ENCODE measurements around the gene ADAMTSL2.
A peak's percentile ranks its signal among the peaks of the same experiment; 100 is the strongest.

The ADAMTSL2 gene

DNA sequence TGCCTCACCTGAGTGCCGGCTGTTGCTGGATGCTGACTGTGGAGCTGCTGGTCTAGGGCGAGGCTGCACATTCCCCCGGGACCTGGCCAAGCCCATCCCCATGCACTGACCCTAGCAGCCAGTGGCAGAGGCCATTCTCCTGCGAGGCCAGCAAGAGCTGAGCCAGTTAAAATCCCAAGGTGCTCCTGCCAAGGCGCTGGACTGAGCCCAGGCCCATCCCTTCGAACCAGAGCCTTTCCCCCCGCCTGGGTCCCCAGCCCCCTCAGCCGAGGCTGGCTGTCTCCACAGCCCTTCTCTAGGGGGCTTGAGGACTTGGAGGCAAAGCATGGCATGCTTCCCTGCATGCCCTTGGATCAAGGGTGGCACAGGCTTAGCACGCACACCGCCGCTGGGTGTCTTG lies 1.6 kb downstream of the ADAMTSL2 start:
- no peak for DNase-seq

DNA sequence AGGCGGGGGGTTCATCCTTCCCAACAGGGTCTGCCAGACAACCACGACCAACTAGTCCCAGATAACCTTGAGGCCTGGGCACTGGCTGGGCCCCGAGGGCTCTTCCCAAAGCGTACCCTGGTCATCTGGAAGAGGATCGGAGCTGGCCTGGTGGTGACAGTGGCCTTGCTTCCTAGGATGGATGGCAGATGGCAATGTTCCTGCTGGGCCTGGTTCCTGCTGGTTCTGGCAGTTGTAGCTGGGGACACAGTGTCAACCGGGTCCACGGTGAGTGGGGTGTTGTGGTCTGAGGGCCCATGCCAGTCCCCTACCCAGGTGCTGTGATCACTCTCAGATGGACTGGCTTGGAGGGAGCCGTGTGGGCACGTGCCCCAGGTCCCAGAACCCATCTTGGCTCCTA lies 2.0 kb downstream of the ADAMTSL2 start:
- DNase-seq = no peak

DNA sequence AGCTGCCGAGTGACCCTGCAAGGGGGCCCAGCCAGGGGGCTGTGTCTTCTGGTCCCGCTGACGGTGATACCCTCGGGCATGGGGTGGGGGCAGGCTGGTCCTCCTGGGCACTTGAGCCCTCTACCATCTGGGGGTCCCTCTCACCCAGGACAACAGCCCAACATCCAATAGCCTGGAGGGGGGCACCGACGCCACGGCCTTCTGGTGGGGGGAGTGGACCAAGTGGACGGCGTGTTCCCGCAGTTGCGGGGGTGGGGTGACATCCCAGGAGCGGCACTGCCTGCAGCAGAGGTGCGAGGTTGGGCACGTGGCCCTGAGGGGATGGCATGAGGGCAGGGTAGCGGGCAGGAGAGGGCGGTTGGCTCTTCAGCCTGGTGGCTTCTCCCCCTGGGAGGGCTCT lies 2.8 kb downstream of the ADAMTSL2 start:
- DNase-seq = no peak

DNA sequence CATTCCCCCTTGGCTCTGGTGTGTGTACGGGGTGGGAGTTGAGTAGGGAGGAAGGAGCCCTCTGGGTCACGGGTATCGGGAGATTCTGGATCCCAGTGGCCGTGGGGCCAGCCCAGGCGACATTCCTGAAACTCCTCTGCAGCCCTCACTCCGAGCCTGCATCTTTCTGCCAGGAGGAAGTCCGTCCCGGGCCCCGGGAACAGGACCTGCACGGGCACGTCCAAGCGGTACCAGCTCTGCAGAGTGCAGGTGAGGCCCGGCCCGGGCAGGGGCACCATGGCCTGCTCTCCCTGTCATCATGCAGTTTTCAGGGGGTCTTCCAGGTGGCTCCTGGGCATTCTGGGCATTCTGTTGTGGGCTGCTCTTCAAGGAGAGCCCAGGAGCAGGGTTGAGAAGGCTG lies 3.7 kb downstream of the ADAMTSL2 start:
- no peak for DNase-seq

DNA sequence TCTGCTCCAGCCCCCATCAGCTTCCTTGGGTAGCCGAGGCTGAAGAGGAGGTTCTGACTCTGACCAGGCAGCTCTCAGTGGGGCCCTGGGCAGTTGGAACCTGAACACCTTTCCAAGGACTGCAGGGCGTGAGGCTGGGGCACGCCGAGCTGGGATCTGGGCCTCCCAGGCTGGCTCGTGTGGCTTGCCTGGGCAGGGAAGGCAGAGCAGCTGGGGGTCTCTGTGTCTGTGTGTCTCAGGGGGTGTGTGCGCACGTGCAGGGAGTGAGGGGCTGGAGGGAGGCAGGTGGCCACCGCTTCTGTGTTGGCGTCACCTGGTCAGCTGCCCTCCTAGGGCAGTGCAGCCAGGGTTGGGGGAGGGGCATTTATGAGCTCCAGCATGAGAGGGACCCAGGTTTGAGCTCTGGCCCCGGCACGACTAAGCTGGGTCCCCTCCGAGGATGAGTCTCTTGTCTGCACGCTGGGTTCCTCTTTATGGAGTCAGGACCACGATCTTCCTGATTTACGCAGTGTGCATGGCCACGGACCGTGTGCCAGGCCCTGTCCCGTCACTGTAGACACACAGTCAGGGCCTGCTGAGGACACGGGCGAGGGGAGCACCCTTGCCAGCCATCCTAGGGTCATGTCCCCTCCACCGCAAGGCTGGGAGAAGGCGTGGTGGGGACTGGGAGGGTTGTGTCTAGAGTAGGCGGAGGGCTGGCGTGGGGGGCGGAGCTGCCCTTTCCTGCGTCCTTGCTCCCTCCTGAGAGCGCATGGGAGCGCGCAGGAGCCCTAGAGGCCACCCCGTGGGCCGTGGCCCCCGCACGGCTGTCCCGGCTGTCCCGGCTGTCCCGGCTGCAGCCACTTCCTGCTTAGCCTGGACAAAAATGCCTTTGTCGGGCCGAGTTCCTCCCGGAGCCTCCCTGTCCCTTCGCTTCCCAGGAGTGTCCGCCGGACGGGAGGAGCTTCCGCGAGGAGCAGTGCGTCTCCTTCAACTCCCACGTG lies 4.6 kb downstream of the ADAMTSL2 start:
- DNase-seq = no peak

DNA sequence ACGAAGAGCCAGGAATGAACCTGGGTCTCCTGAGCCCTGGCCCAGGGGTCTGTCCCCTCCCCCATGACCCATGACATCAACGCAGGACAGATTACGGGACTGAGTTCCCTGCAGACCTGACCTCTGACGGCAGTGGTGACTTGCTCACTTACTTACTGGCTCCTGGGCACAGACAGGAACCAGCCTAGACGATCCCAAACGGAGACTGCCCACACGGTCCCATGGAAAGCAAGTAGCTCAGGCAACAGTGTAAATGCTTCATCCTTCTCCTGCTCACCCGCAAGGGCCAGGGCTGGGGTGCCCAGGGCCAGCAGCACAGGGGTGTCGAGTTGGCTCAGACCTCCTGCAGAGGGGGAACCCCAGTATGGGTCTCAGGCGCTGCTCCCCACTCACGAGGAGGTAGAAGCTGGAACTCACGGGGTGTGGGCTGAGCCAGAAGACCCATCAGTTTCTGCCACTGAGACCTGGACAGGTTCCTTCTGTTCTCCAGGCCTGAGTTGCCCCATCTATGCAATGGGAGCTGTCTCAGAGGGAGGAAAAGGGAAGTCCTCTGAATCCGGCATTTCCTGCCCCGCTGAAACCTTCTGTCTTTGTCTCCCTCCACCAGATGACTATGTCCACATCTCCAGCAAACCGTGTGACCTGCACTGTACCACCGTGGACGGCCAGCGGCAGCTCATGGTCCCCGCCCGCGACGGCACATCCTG lies 5.6 kb downstream of the ADAMTSL2 start:
- no peak for DNase-seq

DNA sequence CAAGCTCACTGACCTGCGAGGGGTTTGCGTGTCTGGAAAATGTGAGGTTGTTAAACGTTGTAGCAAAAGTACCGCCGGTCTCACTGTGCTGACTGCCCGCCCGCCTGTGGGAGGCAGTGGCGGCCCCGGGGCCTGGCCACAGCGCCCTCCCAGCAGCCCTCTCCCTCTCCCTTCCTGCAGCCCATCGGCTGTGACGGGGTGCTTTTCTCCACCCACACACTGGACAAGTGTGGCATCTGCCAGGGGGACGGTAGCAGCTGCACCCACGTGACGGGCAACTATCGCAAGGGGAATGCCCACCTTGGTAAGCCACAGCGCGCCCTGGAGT lies 6.2 kb downstream of the ADAMTSL2 start:
- DNase-seq = no peak

DNA sequence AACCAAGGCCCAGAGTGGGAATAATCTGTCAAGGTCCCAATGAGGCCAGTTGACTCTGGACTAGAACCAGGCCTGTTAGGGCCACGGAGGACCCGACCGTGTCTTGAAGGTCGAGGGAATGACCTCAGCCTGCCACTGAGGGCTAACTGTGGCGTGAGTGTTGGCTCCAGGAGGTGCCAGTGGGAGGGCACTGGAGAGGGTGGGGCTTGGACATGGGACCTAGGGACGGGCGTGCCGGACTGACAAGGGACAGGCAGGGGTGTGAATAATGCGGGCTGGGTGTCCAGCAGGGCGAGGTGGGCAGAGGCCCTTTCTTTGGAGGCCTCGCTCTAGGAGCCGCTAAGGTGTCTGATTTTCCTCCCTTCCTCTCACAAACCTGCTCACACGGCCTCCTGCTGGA lies 7.5 kb downstream of the ADAMTSL2 start:
- DNase-seq = no peak

DNA sequence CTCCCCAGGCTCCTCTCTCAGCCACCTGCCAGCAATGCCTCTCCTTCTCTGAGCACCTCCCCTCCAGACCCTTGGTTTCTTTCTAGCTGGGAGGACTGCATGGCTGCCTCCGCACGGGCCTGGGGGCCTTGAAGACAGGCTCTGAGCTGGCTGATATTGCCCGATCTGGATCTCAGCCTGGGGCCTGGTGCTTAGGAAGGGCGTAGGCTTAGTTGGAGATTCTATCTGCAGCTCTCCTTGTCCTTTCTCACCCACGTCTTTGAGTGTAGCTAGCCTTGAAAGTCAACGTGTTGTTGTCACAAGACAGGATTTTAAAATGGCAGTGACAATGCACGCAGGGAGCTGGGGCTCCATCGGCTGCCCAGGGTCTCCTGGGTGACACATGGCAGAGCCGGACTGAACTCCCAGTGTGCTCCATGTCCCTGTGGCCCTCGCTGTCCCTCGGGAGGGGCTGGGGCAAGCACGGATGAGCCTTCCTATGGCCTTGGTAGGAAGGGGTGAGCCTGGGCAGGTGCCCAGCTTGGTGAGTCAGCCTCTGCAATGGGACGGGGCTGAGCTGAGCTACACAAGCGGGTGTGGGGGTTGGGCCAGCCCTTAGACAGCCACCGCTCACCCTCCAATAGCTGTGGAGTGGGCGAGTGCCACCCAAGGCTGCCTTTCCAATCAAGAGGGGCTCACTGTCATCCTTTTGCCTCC lies 9.4 kb downstream of the ADAMTSL2 start:
- DNase-seq = no peak

DNA sequence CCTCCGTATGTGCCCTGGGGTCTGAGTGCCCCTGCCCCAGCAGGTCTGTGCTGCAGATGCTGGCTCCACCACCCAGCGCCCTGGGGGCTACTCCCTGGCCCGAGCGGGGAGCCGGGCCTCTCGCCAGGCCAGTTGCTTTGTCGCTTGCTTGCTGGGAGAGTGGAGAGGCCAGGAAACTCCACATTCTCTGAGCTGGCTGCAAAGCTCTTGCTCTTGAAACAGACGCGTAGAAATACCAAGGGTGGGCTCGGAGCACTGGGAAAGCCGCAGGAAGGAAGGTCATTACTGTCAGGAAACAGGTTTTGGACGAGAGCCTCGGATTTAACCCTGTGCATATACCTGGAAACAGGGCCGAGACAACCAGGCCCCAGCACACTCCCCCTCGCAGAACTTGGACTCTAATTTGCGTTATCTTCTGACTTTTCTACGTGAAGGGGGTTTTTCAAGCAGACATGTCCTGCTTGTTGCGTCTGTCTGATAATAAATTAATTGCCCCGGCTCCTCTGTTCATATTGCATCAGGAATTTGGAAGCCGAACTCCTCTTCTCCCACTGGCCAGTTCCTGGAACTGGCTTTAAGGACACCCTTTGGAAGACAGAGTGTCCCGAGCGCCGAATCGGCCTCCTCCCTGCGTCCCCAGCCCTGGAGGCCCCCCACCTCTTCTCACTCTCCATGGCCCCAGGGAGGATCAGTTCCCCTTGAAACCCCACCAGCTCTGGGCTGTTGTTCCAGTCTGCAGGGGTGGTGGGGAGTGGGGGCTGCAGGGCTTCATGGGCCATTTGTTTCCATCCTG lies 11.2 kb downstream of the ADAMTSL2 start:
- no peak for DNase-seq

DNA sequence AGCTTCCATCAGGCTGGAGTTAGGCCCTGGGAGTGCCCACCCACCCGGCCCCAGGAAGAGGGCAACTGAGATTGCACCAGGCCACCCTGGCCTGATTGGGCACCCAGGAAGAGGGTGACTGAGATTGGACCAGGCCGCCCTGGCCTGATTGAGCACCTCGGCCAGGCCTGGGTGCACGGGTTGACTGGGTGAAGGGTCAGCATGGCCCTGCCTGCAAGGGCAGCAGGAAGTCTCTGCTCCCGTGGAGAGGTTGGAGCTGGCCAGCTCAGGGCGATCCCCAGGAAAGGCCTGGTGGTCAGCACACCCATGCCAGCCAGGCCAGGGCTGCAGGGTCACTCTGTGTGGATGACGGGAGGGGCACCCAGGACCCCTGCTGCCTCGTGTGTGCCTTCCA lies 11.8 kb downstream of the ADAMTSL2 start:
- DNase-seq = no peak

DNA sequence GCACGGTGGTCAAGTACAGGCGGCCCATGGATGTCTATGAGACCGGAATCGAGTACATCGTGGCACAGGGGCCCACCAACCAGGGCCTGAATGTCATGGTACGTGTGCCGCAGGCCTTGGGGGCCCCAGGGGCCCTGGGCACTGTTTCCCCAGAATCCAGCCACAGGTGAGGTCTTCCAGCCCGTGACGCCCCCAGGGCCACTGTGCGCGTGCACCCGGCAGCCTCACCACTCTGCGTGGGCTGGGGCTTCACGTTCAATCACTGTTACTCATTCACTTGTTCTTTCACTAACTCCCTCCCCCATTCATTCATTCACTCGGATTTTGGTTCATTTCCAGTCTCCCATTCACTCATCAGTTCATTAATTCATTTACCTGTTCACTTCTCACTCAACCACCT lies 12.6 kb downstream of the ADAMTSL2 start:
- no peak for DNase-seq

DNA sequence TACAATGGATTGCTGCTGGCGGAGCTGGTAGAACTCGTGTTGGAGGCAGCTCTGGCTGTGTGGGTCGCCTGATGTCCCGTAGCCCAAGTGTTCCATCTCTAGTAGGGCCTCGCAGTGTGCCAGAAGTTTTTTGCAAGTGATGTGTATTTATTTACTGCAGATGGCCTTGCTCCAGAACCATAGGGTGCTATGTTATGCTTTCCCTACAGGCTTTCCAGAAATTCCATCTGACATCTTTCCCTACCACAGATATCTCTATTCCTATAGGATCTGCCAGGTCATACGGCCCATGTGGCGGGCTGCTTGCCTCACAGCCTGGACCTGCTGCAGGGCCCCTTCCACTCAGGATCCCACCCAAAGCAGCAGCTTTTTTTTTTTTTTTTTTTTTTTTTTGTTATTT lies 16.9 kb downstream of the ADAMTSL2 start:
- DNase-seq = no peak

DNA sequence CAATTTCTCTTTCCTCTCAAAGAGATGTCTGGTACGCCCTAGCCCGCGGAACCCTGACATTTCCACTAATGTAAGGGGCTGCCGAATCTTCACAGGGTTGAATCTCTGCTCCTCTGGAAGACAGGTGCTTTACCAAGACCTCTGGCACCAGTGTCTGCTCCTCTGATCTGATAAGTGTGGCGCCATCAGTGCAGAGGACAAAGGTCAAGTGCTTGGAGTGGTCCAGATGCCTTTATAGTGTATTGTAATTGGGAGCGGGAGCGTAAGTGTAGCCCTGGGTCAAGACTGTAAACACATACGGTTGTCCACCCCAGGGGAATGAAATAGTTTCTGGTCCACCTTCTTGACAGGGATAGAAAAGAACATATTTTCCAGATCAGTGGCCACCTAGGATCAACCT lies 17.7 kb downstream of the ADAMTSL2 start:
- DNase-seq = no peak

DNA sequence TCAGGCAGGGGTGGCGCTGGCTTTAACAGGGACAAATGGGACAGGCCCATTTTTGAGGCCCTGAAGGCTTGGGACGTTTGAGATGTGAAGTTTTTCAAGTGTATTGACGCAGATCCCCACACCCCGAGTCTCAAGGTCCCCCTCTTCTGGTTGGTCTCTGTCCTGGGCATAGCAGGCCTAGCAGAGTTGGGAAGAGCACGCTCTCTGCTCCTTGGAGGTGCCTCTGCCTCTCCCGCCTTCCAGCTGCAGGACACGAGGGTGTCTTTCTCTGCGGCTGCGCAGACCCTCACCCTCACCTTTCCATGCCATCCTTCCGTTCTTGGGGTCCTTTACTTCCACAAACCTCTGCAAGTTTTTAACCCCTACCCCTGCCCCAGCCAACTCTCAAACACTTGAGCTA lies 18.6 kb downstream of the ADAMTSL2 start:
- DNase-seq = no peak

DNA sequence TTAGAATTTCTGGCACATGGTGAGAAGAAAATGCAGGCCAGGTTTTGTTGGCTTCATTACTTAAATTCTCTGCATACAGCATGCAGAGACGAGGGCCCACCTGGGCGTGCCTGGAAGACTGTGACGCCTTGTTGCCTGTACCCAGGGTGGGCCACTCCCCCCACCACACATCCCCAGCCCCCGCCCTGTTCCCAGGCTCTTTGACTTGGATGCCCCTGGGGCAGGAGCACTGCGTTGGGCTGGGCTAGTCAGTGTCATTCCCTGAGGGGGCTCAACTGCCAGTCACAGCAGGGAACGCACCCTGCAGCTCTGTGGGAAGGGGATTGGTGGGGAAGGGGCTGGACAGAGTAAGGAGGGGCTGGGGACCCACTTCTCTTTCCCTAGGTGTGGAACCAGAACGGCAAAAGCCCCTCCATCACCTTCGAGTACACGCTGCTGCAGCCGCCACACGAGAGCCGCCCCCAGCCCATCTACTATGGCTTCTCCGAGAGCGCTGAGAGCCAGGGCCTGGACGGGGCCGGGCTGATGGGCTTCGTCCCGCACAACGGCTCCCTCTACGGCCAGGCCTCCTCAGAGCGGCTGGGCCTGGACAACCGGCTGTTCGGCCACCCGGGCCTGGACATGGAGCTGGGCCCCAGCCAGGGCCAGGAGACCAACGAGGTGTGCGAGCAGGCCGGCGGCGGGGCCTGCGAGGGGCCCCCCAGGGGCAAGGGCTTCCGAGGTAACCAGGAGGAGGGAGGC lies 19.6 kb downstream of the ADAMTSL2 start:
- no peak for DNase-seq

DNA sequence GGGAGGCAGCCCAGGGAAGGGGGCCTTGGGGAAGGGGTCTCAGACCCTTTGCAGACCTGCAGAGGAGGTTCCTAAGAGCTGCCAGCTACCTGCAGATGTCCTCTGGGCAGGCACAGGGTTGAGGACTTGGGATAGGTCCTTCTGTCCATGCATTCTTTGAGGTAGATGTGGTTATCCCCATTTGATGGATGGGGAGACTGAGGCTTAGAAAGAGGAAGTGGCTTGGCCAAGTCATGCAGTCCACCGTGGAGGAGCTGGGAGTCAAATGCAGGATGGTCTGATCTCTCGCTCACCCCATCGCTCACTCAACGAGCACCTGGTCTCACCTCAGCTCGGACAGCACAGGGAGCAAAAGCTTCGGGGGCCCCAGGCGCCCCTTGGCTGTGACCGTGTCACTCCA lies 20.2 kb downstream of the ADAMTSL2 start:
- DNase-seq = no peak

DNA sequence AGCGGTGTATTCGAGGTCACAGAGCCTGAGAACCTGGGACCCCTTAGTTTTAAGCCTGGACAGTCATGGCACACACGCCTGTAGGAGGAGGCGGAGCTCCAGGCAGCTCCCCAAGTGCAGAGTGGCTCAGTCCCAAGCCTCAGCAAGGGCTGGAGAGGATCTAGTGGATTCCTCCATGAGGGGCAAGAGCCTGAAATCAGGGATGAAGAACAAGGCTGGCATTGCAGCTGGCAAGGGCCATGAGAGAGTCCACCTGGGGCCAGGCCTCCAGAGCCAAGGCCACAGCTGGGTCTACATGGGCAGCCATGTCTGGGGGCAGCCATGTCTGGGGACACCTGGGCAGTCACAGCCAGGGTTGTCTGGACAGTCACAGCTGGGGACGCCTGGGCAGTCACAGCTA lies 21.9 kb downstream of the ADAMTSL2 start:
- no peak for DNase-seq

DNA sequence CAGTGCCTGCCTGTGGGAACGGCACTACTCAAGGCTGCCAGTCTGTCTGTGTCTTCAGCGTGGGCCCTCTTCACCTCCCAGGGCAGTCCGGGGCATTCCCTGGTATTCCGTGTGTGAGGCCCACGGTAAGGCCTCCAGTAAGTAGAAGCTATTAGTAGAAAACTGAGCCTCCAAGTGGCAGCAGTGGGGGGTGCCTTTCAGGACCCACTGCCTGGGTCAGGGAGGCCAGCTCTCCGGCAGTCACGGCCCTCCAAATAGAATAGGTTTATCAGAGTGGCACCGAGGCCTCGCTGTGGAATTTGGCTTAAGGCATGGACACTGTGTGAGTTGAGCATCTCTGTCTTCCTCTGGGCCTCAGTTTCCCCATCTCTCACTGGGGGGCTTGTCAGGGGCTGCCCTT lies 23.1 kb downstream of the ADAMTSL2 start:
- DNase-seq = no peak

DNA sequence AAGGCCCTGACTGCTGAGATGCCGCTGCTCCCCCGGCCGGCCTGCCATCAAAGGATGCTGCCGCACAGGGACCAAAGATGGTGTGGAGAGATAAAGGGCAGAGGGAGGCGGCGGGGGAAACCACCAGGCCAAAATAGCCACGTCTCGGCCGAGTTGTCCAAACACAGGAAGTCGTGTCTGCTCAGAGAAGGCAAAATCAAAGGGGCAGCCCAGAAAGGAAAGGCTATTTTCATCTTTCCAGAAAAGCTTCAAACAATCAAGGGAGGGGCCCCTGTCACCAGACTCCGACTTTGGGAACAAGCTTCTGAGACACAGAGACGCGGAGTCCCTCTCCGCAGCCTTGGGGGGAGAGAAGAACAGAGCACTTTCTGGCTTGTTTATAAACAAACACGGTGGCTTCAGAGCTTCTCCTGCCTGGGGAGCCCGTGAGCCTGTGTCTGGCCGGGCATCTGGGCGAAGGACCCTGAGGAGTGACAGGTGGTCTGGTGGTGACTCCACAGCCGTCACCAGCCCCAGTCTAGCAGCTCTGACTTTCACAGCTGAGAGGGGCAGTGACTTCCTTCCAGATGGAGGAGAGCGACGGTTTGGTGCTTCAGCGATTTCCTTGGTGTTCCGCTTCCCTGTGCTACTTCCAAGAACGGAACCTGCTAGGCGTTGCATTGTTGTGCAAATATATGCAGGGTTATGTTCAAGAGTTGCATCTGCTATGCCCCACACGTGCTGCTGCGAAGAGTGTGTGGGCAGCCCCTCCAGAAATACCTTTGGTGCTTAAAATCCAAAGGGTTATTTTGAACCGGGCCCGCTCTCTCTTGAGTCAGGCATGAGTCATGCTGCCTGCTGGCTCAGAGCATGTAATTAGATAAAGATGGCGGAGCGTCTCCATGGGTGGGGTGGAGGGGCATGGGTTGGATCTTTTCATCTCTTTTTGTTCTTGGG lies 24.0 kb downstream of the ADAMTSL2 start:
- DNase-seq = peak; percentile 83 to 93

DNA sequence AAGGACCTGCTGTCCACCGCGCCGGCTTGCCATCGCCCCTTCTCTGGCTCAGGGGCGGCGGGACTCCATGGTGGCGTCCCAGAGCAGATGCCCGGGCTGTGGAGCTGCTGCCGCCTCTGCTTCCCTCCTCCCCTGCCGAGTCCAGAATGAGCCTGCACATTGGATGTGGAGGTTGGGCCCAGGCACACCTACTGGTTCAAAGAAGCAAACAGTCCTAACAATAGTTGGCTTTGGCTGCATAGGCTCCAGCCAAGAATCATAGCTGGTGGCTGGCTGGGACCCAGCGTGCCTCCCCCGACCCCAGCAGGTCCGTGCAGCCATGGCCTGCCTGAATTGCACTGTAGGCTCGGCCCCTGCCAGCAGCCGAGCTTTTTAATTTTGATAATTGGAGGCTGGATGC lies 25.8 kb downstream of the ADAMTSL2 start:
- DNase-seq = no peak

Measured in NCI-H524 (cell line).